Measurements from ENCODE around the gene NID2. TPM values are rescaled to one million over a fixed set of nuclear protein-coding genes. Genes with fewer than 3 reads are reported as not detected.

NID2 gene
- total RNA-seq, 1 donor = 146 TPM

GRCh38 chr14:51957950-51958349, 110.9 kb downstream of the NID2 start:
- TF ChIP-seq CTCF (IDR thresholded peaks at IDR 0.05; ENCODE audit: insufficient read depth, low read length) = no peak
- H3K4me3 ChIP-seq (ENCODE audit: low read depth, low read length) = no peak overlapping the region
- peak; percentile 68 for DNase-seq (ENCODE audit: low read depth)

Other genes with a start within 250 kb of the NID2 start
- 10.0 and 15.7 TPM in 2 replicates for gene GNG2, start 208.4 kb downstream of the NID2 start, total RNA-seq (ENCODE audit: low replicate concordance)
- 44.2 and 98.2 TPM in 2 replicates for gene RTRAF, start 79.5 kb downstream of the NID2 start, total RNA-seq (ENCODE audit: low replicate concordance)
- gene PTGDR, start 198.6 kb upstream of the NID2 start, total RNA-seq (ENCODE audit: low replicate concordance) = 1.8 and 2.5 TPM in 2 replicates
- 1.6 and 50.1 TPM in 2 replicates for gene PTGER2, start 245.3 kb upstream of the NID2 start, total RNA-seq (ENCODE audit: low replicate concordance)

Measured in fibroblast of the aortic adventitia (primary cell).